ENCODE data around the gene GOLPH3. TPM values are rescaled to one million over a fixed set of nuclear protein-coding genes. Genes with fewer than 3 reads are reported as not detected.

Gene GOLPH3
- total and polyA plus RNA-seq, 2 of the 8 experiments (the other 6 are each of a cell fraction or from before 2014, with no cell fraction given): 53.7 to 93.6 TPM

GRCh38 chr5:32103521-32103920 is 70.6 kb downstream of the GOLPH3 start:
- no peak overlapping the region for H3K9ac ChIP-seq (replicated peaks in 1 of 4; ENCODE audit: extremely low read depth in 1 of 4, low read depth in 3 of 4, low read length in 3 of 4)
- H3K36me3 ChIP-seq (ENCODE audit: control insufficient read depth in 2 of 4, insufficient read depth in 4 of 4, low read length in 3 of 4): peaks cover 5 to 66% (median 36%) of the 10 kb centered on the region in 4 experiments
- no peak overlapping the region for H2AFZ ChIP-seq (ENCODE audit: low read length)
- H4K8ac ChIP-seq (ENCODE audit: extremely low read depth, insufficient read depth, low read length): no peak overlapping the region
- H3K79me2 ChIP-seq (ENCODE audit: control insufficient read depth in 1 of 2, insufficient read depth in 2 of 2, low read length in 2 of 2): no peaks in the 10 kb centered on the region
- H2BK12ac ChIP-seq (ENCODE audit: low read depth, low read length): no peak overlapping the region
- H3K27me3 ChIP-seq (replicated peaks in 1 of 4; ENCODE audit: control insufficient read depth in 3 of 4, extremely low read depth in 1 of 4, insufficient read depth in 3 of 4, low read length in 3 of 4): no peaks in the 10 kb centered on the region; a peak in 1 of 7 replicates
- H3K18ac ChIP-seq (ENCODE audit: extremely low read depth, low read length): no peak overlapping the region
- H3K23ac ChIP-seq (ENCODE audit: insufficient read length): no peak overlapping the region
- no peaks in the 10 kb centered on the region for H3K23me2 ChIP-seq (ENCODE audit: low read depth, low read length)
- H2BK15ac ChIP-seq (ENCODE audit: low read length): no peak overlapping the region
- peaks cover 2 to 4% of the 10 kb centered on the region in 2 experiments for H4K20me1 ChIP-seq (replicated peaks in 1 of 2; ENCODE audit: control insufficient read depth in 1 of 2, insufficient read depth in 2 of 2, low read length in 2 of 2)
- H3K56ac ChIP-seq (replicated peaks; ENCODE audit: insufficient read length, low read depth, low read length): no peak overlapping the region
- no peak overlapping the region for H3K4ac ChIP-seq (replicated peaks; ENCODE audit: insufficient read length, low read depth, low read length)
- H3K4me2 ChIP-seq (ENCODE audit: insufficient read depth in 1 of 2, low read depth in 2 of 2, low read length in 2 of 2): no peak overlapping the region
- no peaks in the 10 kb centered on the region for H3K4me1 ChIP-seq (replicated peaks in 1 of 4; ENCODE audit: control insufficient read depth in 3 of 4, insufficient read depth in 4 of 4, low read length in 3 of 4)
- CTCF ChIA-PET (ENCODE audit: partially characterized antibody): interaction anchor here (0.6 kb wide), 2 partner anchors 118 to 258 kb away, joined by 3 read pairs; no protein-coding TSS in a partner anchor
- no peak overlapping the region for H2BK120ac ChIP-seq (replicated peaks; ENCODE audit: low read depth, low read length)
- 97% methylated on average over 12 of the region's 12 CpGs; no CpG with 5 or more reads in 1 of the 2 experiments for WGBS, 2 experiments (ENCODE audit: extremely low coverage in 1 of 2, insufficient coverage in 1 of 2, insufficient read length in 1 of 2, insufficient replicate concordance in 2 of 2, low coverage in 1 of 2, low lambda C conversion rate in 2 of 2, missing lambda C conversion rate in 1 of 2)
- H2BK20ac ChIP-seq (ENCODE audit: low read length): no peak overlapping the region
- no peak for FAIRE-seq
- H3K27ac ChIP-seq (ENCODE audit: low read depth, low read length): no peak overlapping the region
- no peak overlapping the region for H2BK5ac ChIP-seq (ENCODE audit: low read depth, low read length)
- peaks cover 5 to 6% of the 10 kb centered on the region in 2 experiments for H3K9me3 ChIP-seq (ENCODE audit: insufficient read depth in 2 of 2, low read depth in 1 of 2, low read length in 1 of 2)
- no peak overlapping the region for H3K14ac ChIP-seq (ENCODE audit: insufficient read length)
- no peak overlapping the region for H4K91ac ChIP-seq (replicated peaks; ENCODE audit: insufficient read length, low read length)
- no peak overlapping the region for H2AK5ac ChIP-seq (ENCODE audit: low read depth, low read length)
- no peak overlapping the region for H4K5ac ChIP-seq (ENCODE audit: insufficient read length, low read depth, low read length)
- no peaks in the 10 kb centered on the region; the same call in 1 of the 2 replicates for H3K79me1 ChIP-seq (ENCODE audit: low read depth, low read length)
- DNase-seq (ENCODE audit: low read depth in 1 of 2, low spot score in 2 of 2): peak in 1 of 2 experiments; percentile 35
- H3K4me3 ChIP-seq (ENCODE audit: extremely low read depth in 1 of 4, insufficient read depth in 2 of 4, low read depth in 3 of 4, low read length in 4 of 4): no peak overlapping the region
- POLR2A ChIA-PET (ENCODE audit: partially characterized antibody): no interaction called here
- TF ChIP-seq TBP (IDR thresholded peaks at IDR 0.05; ENCODE audit: low read depth, low read length) (no peak), SUZ12 (IDR thresholded peaks at IDR 0.05; ENCODE audit: low read length) (no peak), BRCA1 (IDR thresholded peaks at IDR 0.05; ENCODE audit: low read depth, low read length) (no peak), EGR1 (IDR thresholded peaks at IDR 0.05; ENCODE audit: borderline replicate concordance, low read depth, low read length) (no peak), ZNF274 (IDR thresholded peaks at IDR 0.05; ENCODE audit: borderline replicate concordance, extremely low read depth, low read length) (no peak), SIX5 (IDR thresholded peaks at IDR 0.05; ENCODE audit: low read depth, low read length) (no peak), HDAC6 (IDR thresholded peaks at IDR 0.05; ENCODE audit: low read depth, low read length) (no peak), JUND (IDR thresholded peaks at IDR 0.05; ENCODE audit: low read length) (no peak), SP1 (IDR thresholded peaks at IDR 0.05; ENCODE audit: low read depth, low read length) (no peak), CHD2 (IDR thresholded peaks at IDR 0.05; ENCODE audit: low read length) (no peak), JUN (IDR thresholded peaks at IDR 0.05; ENCODE audit: low read depth, low read length) (no peak), RNF2 (IDR thresholded peaks at IDR 0.05; ENCODE audit: borderline replicate concordance, low read depth, low read length, missing control alignments, poor library complexity, severe bottlenecking) (no peak), KDM4A (IDR thresholded peaks at IDR 0.05; ENCODE audit: low read depth, low read length, severe bottlenecking) (no peak), CBX5 (IDR thresholded peaks at IDR 0.05; ENCODE audit: low read depth, low read length) (no peak), CREB1 (IDR thresholded peaks at IDR 0.05) (no peak), TAF1 (IDR thresholded peaks at IDR 0.05; ENCODE audit: low read depth, low read length) (no peak)

Measured in H1 (cell line).